ENCODE results near the gene WDR77.

DNA sequence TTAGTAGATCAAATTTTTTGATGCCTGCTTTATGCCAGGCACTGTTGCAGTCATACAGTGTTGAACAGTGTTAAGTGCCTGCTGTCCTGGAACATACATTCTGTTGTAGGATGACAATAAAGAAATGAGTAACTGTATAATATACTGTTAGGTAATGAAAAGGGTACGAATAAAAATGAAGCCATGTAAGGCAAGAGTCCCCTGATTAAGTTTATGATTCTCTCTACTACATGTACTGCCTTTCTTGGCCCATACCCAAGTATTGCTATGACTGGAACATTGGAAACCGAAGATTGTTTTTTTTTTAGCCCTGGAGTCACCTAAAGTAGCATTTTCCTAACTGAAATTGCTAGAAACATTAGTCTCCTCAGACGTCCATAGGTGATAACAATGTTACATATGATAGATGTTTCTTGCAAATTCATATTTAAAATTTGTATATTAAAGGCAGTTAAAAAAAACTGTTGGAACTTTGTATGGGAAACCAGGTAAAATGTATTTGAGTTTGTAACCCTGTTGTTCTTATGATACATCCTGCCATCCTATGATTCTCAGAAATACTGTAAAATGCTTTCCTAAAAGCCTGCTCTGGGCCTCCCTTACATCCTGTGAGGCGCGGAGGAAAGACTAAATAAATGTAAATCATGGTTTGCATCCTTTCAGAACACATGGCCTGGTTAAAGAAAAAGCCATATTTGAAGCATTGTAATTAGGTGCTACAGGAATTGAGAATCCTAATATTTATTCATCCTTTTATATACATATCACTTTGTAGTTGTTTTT is 6.0 kb upstream of the WDR77 start:
- TF ChIP-seq, protein P1, sequence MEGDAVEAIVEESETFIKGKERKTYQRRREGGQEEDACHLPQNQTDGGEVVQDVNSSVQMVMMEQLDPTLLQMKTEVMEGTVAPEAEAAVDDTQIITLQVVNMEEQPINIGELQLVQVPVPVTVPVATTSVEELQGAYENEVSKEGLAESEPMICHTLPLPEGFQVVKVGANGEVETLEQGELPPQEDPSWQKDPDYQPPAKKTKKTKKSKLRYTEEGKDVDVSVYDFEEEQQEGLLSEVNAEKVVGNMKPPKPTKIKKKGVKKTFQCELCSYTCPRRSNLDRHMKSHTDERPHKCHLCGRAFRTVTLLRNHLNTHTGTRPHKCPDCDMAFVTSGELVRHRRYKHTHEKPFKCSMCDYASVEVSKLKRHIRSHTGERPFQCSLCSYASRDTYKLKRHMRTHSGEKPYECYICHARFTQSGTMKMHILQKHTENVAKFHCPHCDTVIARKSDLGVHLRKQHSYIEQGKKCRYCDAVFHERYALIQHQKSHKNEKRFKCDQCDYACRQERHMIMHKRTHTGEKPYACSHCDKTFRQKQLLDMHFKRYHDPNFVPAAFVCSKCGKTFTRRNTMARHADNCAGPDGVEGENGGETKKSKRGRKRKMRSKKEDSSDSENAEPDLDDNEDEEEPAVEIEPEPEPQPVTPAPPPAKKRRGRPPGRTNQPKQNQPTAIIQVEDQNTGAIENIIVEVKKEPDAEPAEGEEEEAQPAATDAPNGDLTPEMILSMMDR (IDR thresholded peaks at IDR 0.05; ENCODE audit: low read depth, low read length): no peak
- TF ChIP-seq POLR2A (IDR thresholded peaks at IDR 0.05; ENCODE audit: extremely low read depth, insufficient read length): no peak
- no peak for TF ChIP-seq MYC (IDR thresholded peaks at IDR 0.05; ENCODE audit: low read depth, low read length)
